Measurements from ENCODE around the gene SLC44A5. TPM values are rescaled to one million over a fixed set of nuclear protein-coding genes. Genes with fewer than 3 reads are reported as not detected.

The SLC44A5 gene
- total RNA-seq, 4 donors from 2014 or later = 0.15 to 0.58 TPM; not detected in 2

GRCh38 chr1:75519651-75520427, 91.1 kb downstream of the SLC44A5 start:
- Histone ChIP-seq H3K27ac (no peak overlapping the region), H3K9me3 (no peaks in the 10 kb centered on the region), H3K4me1 (peaks cover 5 to 7% of the 10 kb centered on the region in 2 donors), H3K36me3 (no peaks in the 10 kb centered on the region), H3K4me3 (no peak overlapping the region), H3K27me3 (no peaks in the 10 kb centered on the region)
- DNase-seq (no peak), ATAC-seq (no peak)
- TF ChIP-seq CTCF (IDR thresholded peaks at IDR 0.05 in 4 of 5, conservative IDR thresholded peaks at IDR 0.05 in 1 of 5) (no peak), POLR2A (IDR thresholded peaks at IDR 0.05) (no peak)
- in situ Hi-C loops (cut with MboI; ENCODE audit: low sequenced_read_pairs in 4 of 4) (no loop called here), intact Hi-C loops (cut with DNase I; ENCODE audit: low total_unique reads) (no loop called here)

- intact Hi-C loops (cut with DNase I; ENCODE audit: low total_unique reads) = no loop called here
- in situ Hi-C loops (cut with MboI; ENCODE audit: low sequenced_read_pairs in 4 of 4) = no loop called here
- no peak overlapping the region for H3K27ac ChIP-seq
- H3K27me3 ChIP-seq = no peaks in the 10 kb centered on the region
- H3K9me3 ChIP-seq = no peaks in the 10 kb centered on the region
- peaks cover 5 to 7% of the 10 kb centered on the region in 2 donors for H3K4me1 ChIP-seq
- no peak overlapping the region for H3K4me3 ChIP-seq
- no peak for DNase-seq
- no peak for ATAC-seq
- H3K36me3 ChIP-seq = no peaks in the 10 kb centered on the region
- TF ChIP-seq POLR2A (IDR thresholded peaks at IDR 0.05) = no peak
- no peak for TF ChIP-seq CTCF (IDR thresholded peaks at IDR 0.05 in 4 of 5, conservative IDR thresholded peaks at IDR 0.05 in 1 of 5)
Observed at GRCh38 chr1:75518686-75519085, 92.2 kb downstream of the SLC44A5 start.

- in situ Hi-C loops (cut with MboI; ENCODE audit: low sequenced_read_pairs in 4 of 4) = no loop called here
- TF ChIP-seq CTCF (IDR thresholded peaks at IDR 0.05 in 4 of 5, conservative IDR thresholded peaks at IDR 0.05 in 1 of 5) (no peak), POLR2A (IDR thresholded peaks at IDR 0.05) (no peak)
- H3K4me1 ChIP-seq = no peaks in the 10 kb centered on the region
Observed at GRCh38 chr1:75514270-75514669, 96.6 kb downstream of the SLC44A5 start.

GRCh38 chr1:75506976-75507375, 103.9 kb downstream of the SLC44A5 start:
- no peak for DNase-seq
- Histone ChIP-seq H3K4me3 (no peak overlapping the region), H3K9me3 (no peaks in the 10 kb centered on the region), H3K27ac (no peak overlapping the region), H3K36me3 (no peaks in the 10 kb centered on the region), H3K27me3 (no peaks in the 10 kb centered on the region), H3K4me1 (no peaks in the 10 kb centered on the region)
- intact Hi-C loops (cut with DNase I; ENCODE audit: low total_unique reads) (no loop called here), in situ Hi-C loops (cut with MboI; ENCODE audit: low sequenced_read_pairs in 4 of 4) (no loop called here)
- no peak for TF ChIP-seq POLR2A (IDR thresholded peaks at IDR 0.05)
- no peak for TF ChIP-seq CTCF (IDR thresholded peaks at IDR 0.05 in 4 of 5, conservative IDR thresholded peaks at IDR 0.05 in 1 of 5)
- no peak for ATAC-seq

More at GRCh38 chr1:75514270-75514669, 96.6 kb downstream of the SLC44A5 start:
- H3K36me3 ChIP-seq = no peaks in the 10 kb centered on the region
- intact Hi-C loops (cut with DNase I; ENCODE audit: low total_unique reads) = no loop called here
- DNase-seq (no peak), ATAC-seq (no peak)
- no peaks in the 10 kb centered on the region for H3K9me3 ChIP-seq
- H3K4me3 ChIP-seq = no peak overlapping the region
- no peaks in the 10 kb centered on the region for H3K27me3 ChIP-seq
- no peak overlapping the region for H3K27ac ChIP-seq
